Liver (tissue), 9 donors: Measurements from ENCODE around the gene SCN9A. TPM values are rescaled to one million over a fixed set of nuclear protein-coding genes. Genes with fewer than 3 reads are reported as not detected.

Experiments used
- DNase-seq: peaks from one replicate; pipeline ENCODE4 v3.0.0-alpha.2; 2017; ENCODE audit warnings: low spot score
- H3K27ac ChIP-seq, 2 donors: one replicate each; pipeline ENCODE4 v1.7.0; 2013; ENCODE audit warnings: inconsistent platforms in 2 of 2, low read length in 2 of 2, control low read depth in 1 of 2, low read depth in 1 of 2, mild to moderate bottlenecking in 1 of 2
- H3K27me3 ChIP-seq, 4 donors: one replicate each; pipeline versions ENCODE4 v1.6.1 to v1.7.0; 2013; ENCODE audit warnings: low read length in 3 of 4, inconsistent platforms in 1 of 4, mild to moderate bottlenecking in 1 of 4, moderate library complexity in 1 of 4; ENCODE audit not compliant: control insufficient read depth in 4 of 4, insufficient read depth in 4 of 4
- H3K36me3 ChIP-seq, 4 donors: one replicate each; pipeline versions ENCODE4 v1.6.1 to v1.7.0; 2013; ENCODE audit warnings: low read length in 3 of 4, mild to moderate bottlenecking in 3 of 4, low read depth in 1 of 4, moderate library complexity in 1 of 4; ENCODE audit not compliant: control insufficient read depth in 4 of 4, insufficient read depth in 3 of 4
- H3K4me1 ChIP-seq, 4 donors: one replicate each; pipeline versions ENCODE4 v1.6.1 to v1.7.0; 2013; ENCODE audit warnings: low read length in 3 of 4, mild to moderate bottlenecking in 3 of 4, moderate library complexity in 1 of 4; ENCODE audit not compliant: control insufficient read depth in 4 of 4, insufficient read depth in 4 of 4
- H3K4me3 ChIP-seq, 3 donors: one replicate each; pipeline versions ENCODE4 v1.6.1 to v1.7.0; 2013; ENCODE audit warnings: low read length in 3 of 3, control low read depth in 1 of 3, low read depth in 1 of 3, mild to moderate bottlenecking in 1 of 3
- H3K9ac ChIP-seq, 2 donors: one replicate each; pipeline ENCODE4 v1.7.0; 2013; ENCODE audit warnings: low read length in 2 of 2, mild to moderate bottlenecking in 2 of 2, moderate library complexity in 2 of 2, control low read depth in 1 of 2, low read depth in 1 of 2
- H3K9me3 ChIP-seq, 4 donors: one replicate each; pipeline versions ENCODE4 v1.6.1 to v1.7.0; 2013; ENCODE audit warnings: low read length in 3 of 4; ENCODE audit not compliant: control insufficient read depth in 4 of 4
- EGR1 ChIP-seq, 2 donors: IDR thresholded peaks; 2 replicates each; pipeline ENCODE4 v1.6.1; 2016 to 2018; ENCODE audit warnings: antibody characterized with exemption in 2 of 2, low read depth in 2 of 2
- FOXA1 ChIP-seq: IDR thresholded peaks from 2 replicates; pipeline ENCODE4 v1.6.1; 2016; ENCODE audit warnings: antibody characterized with exemption
- FOXA2 ChIP-seq: IDR thresholded peaks from 2 replicates; pipeline ENCODE4 v1.6.1; 2016; ENCODE audit warnings: antibody characterized with exemption
- GABPA ChIP-seq, 2 donors: IDR thresholded peaks in 1 of 2; conservative IDR thresholded peaks in 1 of 2; 2 replicates each; pipeline ENCODE4 v1.6.1; 2016; ENCODE audit warnings: antibody characterized with exemption in 2 of 2, mild to moderate bottlenecking in 1 of 2, moderate library complexity in 1 of 2
- HNF4G ChIP-seq: IDR thresholded peaks from 2 replicates; pipeline ENCODE4 v1.6.1; 2016; ENCODE audit warnings: antibody characterized with exemption
- JUND ChIP-seq, 2 donors: IDR thresholded peaks; 2 replicates each; pipeline ENCODE4 v1.6.1; 2016; ENCODE audit warnings: antibody characterized with exemption in 2 of 2
- MAX ChIP-seq: IDR thresholded peaks from 2 replicates; pipeline ENCODE4 v1.6.1; 2016; ENCODE audit warnings: antibody characterized with exemption
- NR2F2 ChIP-seq: IDR thresholded peaks from 2 replicates; pipeline ENCODE4 v1.6.1; 2016; ENCODE audit warnings: antibody characterized with exemption
- RAD21 ChIP-seq, 2 donors: IDR thresholded peaks; 2 replicates each; pipeline ENCODE4 v1.6.1; 2016; ENCODE audit warnings: antibody characterized with exemption in 2 of 2, mild to moderate bottlenecking in 2 of 2
- REST ChIP-seq: IDR thresholded peaks from 2 replicates; pipeline ENCODE4 v1.6.1; 2016; ENCODE audit warnings: antibody characterized with exemption, mild to moderate bottlenecking
- RXRA ChIP-seq, 2 donors: IDR thresholded peaks; 2 replicates each; pipeline ENCODE4 v1.6.1; 2017 to 2018; ENCODE audit warnings: antibody characterized with exemption in 2 of 2, mild to moderate bottlenecking in 1 of 2
- SP1 ChIP-seq: IDR thresholded peaks from 2 replicates; pipeline ENCODE4 v1.6.1; 2018; ENCODE audit warnings: antibody characterized with exemption, mild to moderate bottlenecking
- TAF1 ChIP-seq: conservative IDR thresholded peaks from 2 replicates; pipeline ENCODE4 v1.6.1; 2016; ENCODE audit warnings: antibody characterized with exemption, mild to moderate bottlenecking
- YY1 ChIP-seq: IDR thresholded peaks from 2 replicates; pipeline ENCODE4 v1.6.1; 2016; ENCODE audit warnings: antibody characterized with exemption, mild to moderate bottlenecking
- WGBS: extraction: QIAGEN DNeasy Blood & Tissue Kit; methylation state at CpG from one replicate; pipeline ENCODE4 v1.1.7; 2013; 5-methylcytosine and 5-hydroxymethylcytosine counted together
- polyA plus RNA-seq, 2 donors: library from polyadenylated mRNA; stranded (reverse) in 1 of 2; unstranded in 1 of 2; fragments of 200-250 nt in 1 of 2; fragments of >200 nt in 1 of 2; fragmentation: Nextera tagmentation in 1 of 2; extraction: Ambion mirVana in 1 of 2; gene quantifications; one replicate each; pipeline versions ENCODE4 v1.2.1 to v1.2.3, GENCODE V29; 2013 to 2015
- total RNA-seq, 2 donors: library from RNA; depleted of rRNA; stranded (reverse); fragments of >200 nt; gene quantifications; one replicate each; pipeline ENCODE4 v1.2.3, GENCODE V29; 2014
- TF ChIP-seq, protein P1 (sequence below): IDR thresholded peaks from 2 replicates; pipeline ENCODE4 v1.6.1; 2016; ENCODE audit warnings: antibody characterized with exemption
- TF ChIP-seq, protein P2 (sequence below): IDR thresholded peaks from 2 replicates; pipeline ENCODE4 v1.6.1; 2016; ENCODE audit warnings: antibody characterized with exemption
- TF ChIP-seq, protein P3 (sequence below): fragments of 150-350 bp; IDR thresholded peaks from 2 replicates; pipeline ENCODE4 v1.5.1; 2017; ENCODE audit warnings: improper control_type of control experiment, low read depth, low read length; ENCODE audit not compliant: missing input control
- donor health status: healthy.
- donor health status: healthy.
- donor health status: healthy.
- donor health status: healthy.
- donor health status: healthy.

SCN9A gene
- total and polyA plus RNA-seq, 4 donors: 1.2 to 10.1 (median 9.2) TPM

DNA sequence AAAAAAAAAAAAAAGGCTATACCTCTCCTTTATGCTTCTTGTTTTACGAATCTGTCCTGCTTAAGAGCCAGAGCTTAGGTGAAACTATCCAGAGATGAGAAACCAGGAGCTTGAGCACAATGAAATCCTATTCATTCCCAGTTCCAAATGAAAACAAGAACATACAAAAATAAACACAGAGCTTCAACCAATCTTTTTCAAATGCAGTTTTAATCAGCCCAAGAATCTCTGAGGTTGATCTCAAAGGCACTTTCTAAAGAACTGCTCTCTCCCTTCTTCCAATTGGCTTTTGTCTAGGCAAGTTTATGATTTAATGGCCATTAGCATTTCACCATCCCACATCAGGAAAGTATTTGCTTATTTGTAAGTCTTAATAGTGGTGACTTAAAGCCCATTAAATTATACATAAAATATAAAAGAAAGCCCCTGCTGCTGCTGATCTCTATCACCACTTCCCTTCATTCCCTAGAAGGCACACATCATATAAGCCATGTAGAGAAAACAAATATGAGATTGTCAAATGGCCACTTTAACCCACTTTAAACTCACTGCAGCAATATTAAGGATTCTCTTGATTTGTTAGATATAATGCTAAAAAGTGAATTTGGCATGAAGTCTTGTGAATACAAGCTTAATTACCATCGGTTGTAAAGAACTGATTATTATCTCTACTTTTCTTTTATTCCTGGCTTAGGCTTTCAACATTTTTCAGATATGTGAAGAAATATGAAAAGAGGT lies 29.3 kb upstream of the SCN9A start:
- no peak overlapping the region for H3K4me3 ChIP-seq
- H3K27ac ChIP-seq: no peak overlapping the region
- H3K4me1 ChIP-seq: no peaks in the 10 kb centered on the region
- whole genome bisulfite sequencing: 74% methylated on average over 2 of the region's 2 CpGs
- no peak overlapping the region for H3K9ac ChIP-seq
- H3K36me3 ChIP-seq: no peaks in the 10 kb centered on the region
- no peaks in the 10 kb centered on the region for H3K9me3 ChIP-seq
- no peaks in the 10 kb centered on the region for H3K27me3 ChIP-seq
- DNase-seq: no peak
- no peak for TF ChIP-seq RXRA (IDR thresholded peaks at IDR 0.05)
- no peak for TF ChIP-seq REST
- no peak for TF ChIP-seq HNF4G
- no peak for TF ChIP-seq EGR1 (IDR thresholded peaks at IDR 0.05; ENCODE audit: low read depth in 2 of 2)
- no peak for TF ChIP-seq FOXA2
- TF ChIP-seq GABPA (IDR thresholded peaks at IDR 0.05 in 1 of 2, conservative IDR thresholded peaks at IDR 0.05 in 1 of 2): no peak
- TF ChIP-seq YY1: no peak
- no peak for TF ChIP-seq JUND (IDR thresholded peaks at IDR 0.05)
- no peak for TF ChIP-seq FOXA1
- TF ChIP-seq MAX: no peak
- no peak for TF ChIP-seq RAD21 (IDR thresholded peaks at IDR 0.05)
- TF ChIP-seq, protein P1, sequence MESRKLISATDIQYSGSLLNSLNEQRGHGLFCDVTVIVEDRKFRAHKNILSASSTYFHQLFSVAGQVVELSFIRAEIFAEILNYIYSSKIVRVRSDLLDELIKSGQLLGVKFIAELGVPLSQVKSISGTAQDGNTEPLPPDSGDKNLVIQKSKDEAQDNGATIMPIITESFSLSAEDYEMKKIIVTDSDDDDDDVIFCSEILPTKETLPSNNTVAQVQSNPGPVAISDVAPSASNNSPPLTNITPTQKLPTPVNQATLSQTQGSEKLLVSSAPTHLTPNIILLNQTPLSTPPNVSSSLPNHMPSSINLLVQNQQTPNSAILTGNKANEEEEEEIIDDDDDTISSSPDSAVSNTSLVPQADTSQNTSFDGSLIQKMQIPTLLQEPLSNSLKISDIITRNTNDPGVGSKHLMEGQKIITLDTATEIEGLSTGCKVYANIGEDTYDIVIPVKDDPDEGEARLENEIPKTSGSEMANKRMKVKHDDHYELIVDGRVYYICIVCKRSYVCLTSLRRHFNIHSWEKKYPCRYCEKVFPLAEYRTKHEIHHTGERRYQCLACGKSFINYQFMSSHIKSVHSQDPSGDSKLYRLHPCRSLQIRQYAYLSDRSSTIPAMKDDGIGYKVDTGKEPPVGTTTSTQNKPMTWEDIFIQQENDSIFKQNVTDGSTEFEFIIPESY: no peak
- TF ChIP-seq, protein P2, sequence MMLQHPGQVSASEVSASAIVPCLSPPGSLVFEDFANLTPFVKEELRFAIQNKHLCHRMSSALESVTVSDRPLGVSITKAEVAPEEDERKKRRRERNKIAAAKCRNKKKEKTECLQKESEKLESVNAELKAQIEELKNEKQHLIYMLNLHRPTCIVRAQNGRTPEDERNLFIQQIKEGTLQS: no peak
- TF ChIP-seq TAF1: no peak

DNA sequence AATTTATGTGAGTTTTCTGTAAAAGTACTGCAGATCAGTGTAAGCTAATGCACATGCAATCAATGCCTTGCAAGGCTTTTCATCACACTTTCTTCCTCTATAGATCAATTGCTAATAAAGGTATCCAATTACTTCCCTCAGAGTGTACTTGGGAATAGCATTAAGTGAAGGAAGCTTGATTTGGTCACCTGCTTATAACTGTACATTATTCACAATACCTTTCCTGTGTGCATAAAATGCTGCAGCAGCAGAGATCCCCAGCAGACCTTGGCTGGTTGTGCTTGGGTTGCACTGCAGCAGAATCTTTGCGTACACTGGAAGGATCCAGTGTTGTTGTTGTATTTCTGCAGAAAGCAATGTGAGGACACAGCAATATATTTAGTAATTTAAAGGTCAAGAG lies 18.5 kb upstream of the SCN9A start:
- no peak for TF ChIP-seq RAD21 (IDR thresholded peaks at IDR 0.05)
- TF ChIP-seq GABPA (IDR thresholded peaks at IDR 0.05 in 1 of 2, conservative IDR thresholded peaks at IDR 0.05 in 1 of 2): no peak
- no peak for TF ChIP-seq MAX
- no peak for TF ChIP-seq RXRA (IDR thresholded peaks at IDR 0.05)
- TF ChIP-seq, protein P3, sequence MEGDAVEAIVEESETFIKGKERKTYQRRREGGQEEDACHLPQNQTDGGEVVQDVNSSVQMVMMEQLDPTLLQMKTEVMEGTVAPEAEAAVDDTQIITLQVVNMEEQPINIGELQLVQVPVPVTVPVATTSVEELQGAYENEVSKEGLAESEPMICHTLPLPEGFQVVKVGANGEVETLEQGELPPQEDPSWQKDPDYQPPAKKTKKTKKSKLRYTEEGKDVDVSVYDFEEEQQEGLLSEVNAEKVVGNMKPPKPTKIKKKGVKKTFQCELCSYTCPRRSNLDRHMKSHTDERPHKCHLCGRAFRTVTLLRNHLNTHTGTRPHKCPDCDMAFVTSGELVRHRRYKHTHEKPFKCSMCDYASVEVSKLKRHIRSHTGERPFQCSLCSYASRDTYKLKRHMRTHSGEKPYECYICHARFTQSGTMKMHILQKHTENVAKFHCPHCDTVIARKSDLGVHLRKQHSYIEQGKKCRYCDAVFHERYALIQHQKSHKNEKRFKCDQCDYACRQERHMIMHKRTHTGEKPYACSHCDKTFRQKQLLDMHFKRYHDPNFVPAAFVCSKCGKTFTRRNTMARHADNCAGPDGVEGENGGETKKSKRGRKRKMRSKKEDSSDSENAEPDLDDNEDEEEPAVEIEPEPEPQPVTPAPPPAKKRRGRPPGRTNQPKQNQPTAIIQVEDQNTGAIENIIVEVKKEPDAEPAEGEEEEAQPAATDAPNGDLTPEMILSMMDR: no peak
- TF ChIP-seq SP1: no peak
- no peak for TF ChIP-seq JUND (IDR thresholded peaks at IDR 0.05)
- TF ChIP-seq, protein P2: no peak
- TF ChIP-seq NR2F2: no peak
- TF ChIP-seq REST: no peak
- TF ChIP-seq FOXA2: no peak
- no peak for TF ChIP-seq FOXA1
- no peak for TF ChIP-seq EGR1 (IDR thresholded peaks at IDR 0.05; ENCODE audit: low read depth in 2 of 2)
- TF ChIP-seq YY1: no peak
- no peak for TF ChIP-seq TAF1
- 96% methylated on average over 1 of the region's 1 CpG for WGBS

More for the DNA sequence above, 18.5 kb upstream of the SCN9A start:
- Histone ChIP-seq H3K9ac (no peak overlapping the region), H3K9me3 (no peaks in the 10 kb centered on the region), H3K36me3 (no peaks in the 10 kb centered on the region), H3K27me3 (no peaks in the 10 kb centered on the region), H3K4me3 (no peak overlapping the region), H3K27ac (no peak overlapping the region), H3K4me1 (no peaks in the 10 kb centered on the region)
- DNase-seq: no peak
